Fibroblast of lung (primary cell): ENCODE measurements around the gene TP53RK.

ENCODE experiments used
- CTCF ChIP-seq, 2 donors: IDR thresholded peaks in 1 of 2; conservative IDR thresholded peaks in 1 of 2; 1 replicate in 1 of 2; 2 replicates in 1 of 2; pipeline ENCODE4 v1.5.1; 2011 to 2012; ENCODE audit warnings: low read length in 2 of 2, control low read depth in 1 of 2, inconsistent platforms in 1 of 2, low read depth in 1 of 2, mild to moderate bottlenecking in 1 of 2
- EZH2 ChIP-seq: IDR thresholded peaks from 2 replicates; pipeline ENCODE4 v1.5.1; 2012; ENCODE audit warnings: low read length, control low read depth, mild to moderate bottlenecking; ENCODE audit errors: missing control alignments

DNA sequence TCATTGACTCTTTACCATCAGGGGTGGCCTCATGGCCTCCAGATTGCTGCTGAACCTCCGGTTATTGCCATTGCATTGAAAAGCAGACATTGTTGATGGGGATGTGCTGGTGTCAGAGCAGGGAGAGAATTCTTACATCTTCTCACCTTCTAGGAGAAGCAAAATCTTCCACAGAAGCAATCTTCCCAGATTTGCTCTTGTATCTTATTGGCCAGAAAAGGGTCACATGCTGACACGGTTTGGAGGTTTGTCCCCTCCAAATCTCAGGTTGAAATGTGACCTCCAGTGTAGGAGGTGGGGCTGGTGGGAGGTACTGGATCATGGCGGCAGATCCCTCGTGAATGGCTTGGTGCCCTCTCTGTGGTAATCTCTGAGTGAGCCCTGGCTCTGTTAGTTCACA is 10.7 kb downstream of the TP53RK start:
- TF ChIP-seq CTCF (conservative IDR thresholded peaks at IDR 0.05 in 1 of 2, IDR thresholded peaks at IDR 0.05 in 1 of 2; ENCODE audit: low read depth in 1 of 2, low read length in 2 of 2) (no peak), EZH2 (no peak)
